ENCODE measurements around the gene ZNF554.
"Not testable (repeated sequence)": the region's sequence is repeated elsewhere in the genome, so short reads cannot be mapped to it uniquely, and the experiment has no call there.

The ZNF554 gene

DNA sequence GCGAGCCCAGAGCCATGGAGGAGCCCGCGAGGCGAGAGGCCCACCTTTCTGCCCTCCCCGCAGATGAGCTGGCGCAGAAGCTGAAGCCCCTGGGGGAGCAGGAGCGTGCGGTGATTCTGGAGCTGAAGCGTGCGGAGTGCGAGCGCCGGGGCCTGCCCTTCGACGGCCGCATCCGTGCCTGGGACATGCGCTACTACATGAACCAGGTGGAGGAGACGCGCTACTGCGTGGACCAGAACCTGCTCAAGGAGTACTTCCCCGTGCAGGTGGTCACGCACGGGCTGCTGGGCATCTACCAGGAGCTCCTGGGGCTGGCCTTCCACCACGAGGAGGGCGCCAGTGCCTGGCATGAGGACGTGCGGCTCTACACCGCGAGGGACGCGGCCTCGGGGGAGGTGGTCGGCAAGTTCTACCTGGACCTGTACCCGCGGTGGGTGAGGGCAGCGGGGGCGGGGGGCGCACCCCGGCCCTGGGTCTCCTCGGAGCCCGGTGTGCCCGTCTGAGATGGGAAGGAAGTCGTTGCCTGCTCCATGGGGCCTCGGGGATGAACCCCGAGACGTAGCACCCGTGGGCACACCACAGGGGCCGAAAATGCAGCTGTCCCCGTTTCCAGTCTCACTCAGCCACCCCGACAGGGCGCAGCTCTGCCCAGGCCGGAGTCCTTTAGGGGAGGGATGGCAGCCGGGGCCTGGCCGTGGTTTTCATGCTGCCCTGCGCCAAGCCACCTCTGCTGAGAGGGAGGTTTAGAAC is 12.1 kb upstream of the ZNF554 start:
- no peak for DNase-seq (ENCODE audit: low read depth, low spot score)

DNA sequence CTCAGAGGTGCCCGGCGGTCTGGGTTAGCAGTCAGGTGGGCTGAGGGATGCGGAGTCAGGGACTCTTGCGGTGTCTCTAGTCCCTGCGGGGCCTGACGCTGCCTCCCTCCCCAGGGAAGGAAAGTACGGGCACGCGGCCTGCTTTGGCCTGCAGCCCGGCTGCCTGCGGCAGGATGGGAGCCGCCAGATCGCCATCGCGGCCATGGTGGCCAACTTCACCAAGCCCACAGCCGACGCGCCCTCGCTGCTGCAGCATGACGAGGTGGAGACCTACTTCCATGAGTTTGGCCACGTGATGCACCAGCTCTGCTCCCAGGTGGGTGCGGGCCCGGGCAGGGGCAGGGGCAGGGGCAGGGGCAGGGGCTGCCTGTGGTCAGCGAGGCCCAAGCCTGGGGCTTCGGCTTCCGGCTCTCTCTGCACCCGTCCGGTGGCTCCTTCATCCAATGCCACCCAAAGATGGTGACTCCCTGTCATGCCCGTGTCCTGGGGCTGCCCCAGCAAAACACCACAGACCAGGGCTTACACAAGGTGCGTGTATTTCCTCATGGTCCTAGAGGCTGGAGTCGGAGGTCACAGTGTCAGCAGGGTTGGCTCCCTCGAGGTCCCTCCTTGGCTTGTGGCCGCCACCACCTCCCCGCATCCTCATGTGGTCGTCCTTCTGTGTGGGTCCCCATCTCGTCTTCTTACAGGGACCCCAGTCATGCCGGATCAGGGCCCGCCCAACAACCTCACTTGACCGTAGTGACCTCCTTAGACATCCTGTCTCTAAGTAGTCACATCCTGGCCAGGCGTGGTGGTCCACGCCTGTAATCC is 11.3 kb upstream of the ZNF554 start:
- DNase-seq (ENCODE audit: low read depth, low spot score): no peak

DNA sequence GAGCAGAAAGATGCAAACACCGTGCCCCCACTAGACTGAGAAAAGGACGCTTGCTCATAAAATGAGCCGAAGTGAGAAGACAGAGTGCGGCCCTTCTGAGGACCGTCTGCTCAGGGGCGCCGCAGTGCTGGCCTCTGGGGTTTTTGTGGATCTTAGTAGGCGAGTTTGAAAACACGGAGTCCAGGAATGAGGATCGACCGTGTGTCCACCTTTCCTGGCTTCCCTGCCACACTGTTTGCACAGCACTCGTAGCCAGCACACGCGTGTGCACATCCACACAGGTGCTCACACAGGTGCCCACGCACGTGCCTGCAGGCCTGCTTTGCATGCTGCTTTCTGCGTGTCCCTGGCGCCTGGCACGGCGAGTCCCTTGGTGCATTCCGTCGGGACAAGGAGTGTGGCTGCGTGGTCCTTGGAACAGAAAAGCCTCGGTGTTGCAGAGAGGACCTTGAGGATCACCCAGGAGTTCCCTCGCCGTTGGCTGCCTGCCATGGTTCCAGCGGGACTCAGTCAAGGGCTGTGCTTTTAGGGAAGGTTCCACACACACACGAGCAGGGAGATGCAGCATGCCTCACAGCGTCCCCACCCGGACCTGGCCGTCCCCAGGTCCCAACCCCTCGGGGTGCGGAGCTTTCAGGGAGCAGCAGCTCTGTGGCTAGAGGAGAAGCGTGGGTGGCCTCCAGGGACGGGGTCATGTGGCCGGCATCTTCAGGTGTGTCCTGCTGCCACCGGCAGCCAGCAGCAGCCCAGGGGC is 10.1 kb upstream of the ZNF554 start:
- no peak for DNase-seq (ENCODE audit: low read depth, low spot score)

DNA sequence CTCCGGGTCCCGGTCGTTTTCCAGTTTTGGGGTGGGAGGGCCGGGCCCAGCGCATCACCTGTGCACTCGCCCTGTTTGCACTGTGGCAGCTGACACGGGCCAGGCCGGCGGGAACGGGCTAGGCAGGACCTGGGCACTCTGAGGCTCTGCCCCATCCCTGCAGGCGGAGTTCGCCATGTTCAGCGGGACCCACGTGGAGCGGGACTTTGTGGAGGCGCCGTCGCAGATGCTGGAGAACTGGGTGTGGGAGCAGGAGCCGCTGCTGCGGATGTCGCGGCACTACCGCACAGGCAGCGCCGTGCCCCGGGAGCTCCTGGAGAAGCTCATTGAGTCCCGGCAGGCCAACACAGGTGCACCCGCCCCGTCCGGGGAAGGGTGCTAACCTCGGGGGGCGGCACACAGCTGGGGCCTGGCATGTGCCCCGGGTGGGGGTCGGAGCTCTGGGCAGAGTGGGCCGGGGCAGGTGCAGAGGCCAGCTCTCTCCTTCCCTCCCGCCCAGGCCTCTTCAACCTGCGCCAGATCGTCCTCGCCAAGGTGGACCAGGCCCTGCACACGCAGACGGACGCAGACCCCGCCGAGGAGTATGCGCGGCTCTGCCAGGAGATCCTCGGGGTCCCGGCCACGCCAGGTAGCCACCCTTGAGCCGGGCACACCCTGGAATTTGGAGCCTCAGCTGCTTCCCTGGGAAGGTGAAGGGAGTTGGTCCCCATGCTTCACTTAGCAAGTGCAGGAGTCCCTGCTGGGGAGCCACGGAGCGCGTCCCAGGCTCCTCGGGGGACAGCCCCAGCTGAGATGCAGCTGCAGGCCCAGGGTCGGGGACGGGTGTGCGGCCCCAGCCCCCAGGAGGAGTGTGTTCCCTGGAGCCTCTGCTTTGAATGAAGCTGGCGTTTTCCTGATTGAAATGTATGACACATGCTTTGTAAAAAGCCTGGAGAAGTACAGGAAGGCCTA is 9.3 kb upstream of the ZNF554 start:
- DNase-seq (ENCODE audit: low read depth, low spot score): no peak

DNA sequence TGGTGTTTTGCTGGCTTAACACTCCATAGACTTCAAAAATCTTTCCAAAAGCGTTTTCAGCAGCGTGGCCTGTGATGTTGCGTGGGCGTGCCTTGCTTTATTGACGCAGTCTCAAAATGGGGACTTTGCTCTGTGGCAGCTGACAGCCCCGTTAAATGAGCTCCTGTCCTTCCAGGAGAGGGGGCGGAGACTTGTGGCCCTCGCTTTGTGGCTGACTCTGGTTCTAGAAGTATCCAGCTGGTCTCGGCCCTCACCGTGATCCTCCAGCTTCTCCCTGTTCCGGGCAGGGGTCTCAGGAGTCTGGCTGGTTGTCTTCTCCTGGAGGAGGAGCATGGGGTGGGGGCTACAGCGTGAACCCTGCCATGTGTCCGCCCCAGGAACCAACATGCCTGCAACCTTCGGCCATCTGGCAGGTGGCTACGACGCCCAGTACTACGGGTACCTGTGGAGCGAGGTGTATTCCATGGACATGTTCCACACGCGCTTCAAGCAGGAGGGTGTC is 8.4 kb upstream of the ZNF554 start:
- DNase-seq (ENCODE audit: low read depth, low spot score): no peak

DNA sequence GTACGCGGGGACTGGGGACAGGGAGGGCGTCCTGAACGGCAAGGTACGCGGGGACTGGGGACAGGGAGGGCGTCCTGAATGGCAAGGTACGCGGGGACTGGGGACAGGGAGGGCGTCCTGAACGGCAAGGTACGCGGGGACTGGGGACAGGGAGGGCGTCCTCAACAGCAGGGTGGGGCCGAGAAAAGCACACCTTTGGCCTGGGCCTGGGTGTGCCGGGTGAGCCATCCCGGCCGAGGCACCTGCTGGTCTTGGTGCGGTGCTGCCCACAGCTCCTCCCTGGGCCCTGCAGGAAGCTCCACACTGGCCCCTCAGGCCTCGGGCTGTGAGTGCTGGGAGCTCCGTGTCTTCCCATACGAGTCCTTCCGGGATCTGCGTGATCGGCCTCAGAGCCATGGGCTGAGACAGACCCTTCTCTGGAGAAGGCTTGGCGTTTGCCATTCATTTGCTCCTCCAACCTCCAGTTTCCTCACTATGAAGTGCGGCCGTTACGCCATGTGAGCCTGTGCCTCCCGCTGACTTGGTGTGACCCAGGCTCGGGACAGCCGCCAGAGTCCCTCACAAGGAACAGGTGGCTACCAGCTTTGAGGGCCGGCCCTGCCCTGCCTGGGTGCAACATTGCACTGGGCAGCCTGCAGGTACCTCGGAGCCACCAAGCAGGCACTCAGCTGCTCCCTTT is 7.8 kb upstream of the ZNF554 start:
- DNase-seq (ENCODE audit: low read depth, low spot score): no peak

DNA sequence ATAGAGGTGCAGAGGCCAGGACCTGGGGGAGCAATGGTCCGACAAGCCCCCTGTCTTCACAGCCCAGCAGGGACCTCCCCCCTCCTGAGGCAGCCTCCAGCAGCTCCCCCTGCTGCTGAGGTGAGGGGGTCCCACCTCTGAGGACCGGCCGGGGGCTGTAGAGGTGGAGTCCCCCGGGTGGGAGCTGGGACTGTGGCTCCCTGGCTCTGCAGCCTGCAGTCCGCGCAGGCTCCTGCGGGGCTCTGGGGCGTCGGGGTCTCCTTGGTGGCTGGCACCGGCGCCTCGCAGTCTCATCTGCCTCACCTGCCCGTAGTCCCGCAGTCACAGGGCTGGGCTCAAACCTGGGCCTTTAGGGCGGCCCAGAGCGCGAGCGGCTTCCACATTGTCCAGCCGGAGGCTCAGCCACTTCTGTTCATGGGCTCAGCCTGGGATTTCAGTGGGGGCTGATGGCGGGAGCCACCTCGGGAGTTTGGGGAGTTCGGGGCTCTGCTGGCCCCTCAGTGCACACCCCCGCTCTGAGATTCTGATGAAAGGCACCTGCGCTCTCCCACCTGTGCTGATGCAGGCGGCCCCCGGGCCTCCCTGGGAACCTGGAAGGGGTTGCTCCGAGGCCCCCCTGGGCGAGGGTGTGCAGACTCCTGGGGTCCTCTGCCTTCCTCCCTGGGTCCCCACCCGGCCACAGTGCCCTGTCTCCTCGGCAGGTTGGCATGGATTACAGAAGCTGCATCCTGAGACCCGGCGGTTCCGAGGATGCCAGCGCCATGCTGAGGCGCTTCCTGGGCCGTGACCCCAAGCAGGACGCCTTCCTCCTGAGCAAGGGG is 7.0 kb upstream of the ZNF554 start:
- DNase-seq (ENCODE audit: low read depth, low spot score): no peak

DNA sequence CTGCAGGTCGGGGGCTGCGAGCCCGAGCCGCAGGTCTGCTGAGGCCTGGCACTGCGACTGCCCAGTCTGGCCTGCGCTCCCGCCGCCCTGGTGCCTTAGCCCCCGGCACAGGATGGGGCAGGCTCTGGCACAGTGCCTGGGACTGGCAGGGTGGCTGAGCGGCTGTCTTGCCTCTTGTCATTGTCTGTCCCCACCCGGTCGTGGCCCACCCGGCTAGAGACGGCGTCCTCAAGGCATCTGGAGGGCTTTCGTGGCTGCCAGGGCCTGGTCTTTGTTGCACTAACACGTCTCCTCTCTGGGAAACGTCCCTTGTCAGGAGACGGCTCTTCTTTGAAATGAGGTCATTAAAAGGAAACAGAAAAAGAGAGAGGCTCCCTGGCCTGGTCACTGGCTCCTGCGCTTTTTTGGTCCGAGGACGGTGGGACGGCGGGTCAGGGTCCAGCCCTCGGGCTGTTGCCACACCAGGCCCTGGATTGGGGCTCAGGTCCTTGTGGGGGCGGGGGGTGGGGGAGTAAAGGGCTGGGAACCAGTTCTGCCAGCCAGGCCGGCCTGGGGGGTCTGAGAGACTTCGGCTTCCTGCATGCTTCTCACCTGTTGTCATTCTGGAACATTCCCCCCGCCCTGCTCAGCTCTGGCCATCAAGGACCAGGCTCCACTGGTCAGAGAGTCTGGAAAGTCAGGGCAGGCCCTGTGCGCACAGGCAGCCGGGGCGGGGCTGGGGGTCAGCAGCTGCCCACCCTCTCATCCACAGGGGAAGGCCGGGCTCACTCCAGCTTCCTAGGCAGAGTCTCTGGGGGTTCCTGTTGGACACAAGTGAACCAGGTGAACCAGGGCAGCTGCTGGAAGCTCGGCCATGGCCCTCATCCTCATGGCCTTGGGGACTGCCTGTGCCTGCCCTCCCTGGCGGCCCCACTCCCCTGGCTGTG is 6.2 kb upstream of the ZNF554 start:
- DNase-seq (ENCODE audit: low read depth, low spot score): no peak

DNA sequence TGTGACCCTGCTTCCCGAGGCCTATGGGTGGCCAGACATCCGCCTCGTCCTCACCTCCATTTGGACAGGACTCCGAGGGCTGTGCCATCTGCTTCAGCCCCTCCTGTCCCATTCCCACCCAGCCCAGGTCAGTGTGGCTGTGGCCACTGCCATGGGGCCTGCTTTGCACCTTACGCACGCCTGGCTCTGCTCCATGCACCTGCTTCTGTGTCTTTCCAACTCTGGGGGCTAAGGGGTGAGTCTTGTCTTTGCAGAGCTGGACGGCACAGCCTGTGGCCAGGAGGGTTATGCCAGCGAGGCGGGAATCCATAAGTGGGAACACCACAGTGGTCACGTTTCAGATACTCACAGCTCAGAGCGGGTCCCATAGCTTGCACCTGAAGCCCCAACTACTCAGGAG is 5.2 kb upstream of the ZNF554 start:
- no peak for DNase-seq (ENCODE audit: low read depth, low spot score)

DNA sequence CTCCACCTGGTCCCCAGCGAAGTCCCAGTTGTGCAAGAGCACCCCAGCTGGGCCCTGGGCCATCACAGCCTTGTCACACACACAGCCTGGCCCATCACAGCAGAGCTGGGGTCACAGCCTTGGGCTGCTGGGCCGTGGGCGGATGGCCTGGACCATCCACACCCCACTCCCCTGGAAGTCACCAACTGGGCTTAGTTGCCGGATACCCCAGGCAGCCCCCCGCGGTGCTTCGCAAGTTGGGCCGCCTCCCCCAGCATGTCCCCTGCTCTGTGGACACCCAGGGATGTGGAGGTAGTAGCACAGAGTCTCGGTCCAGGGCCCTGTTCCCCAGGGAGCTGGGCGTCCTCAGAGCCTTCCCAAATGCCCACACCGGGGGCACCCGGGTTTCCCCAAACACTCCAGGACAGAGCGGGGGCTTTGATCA is 4.5 kb upstream of the ZNF554 start:
- DNase-seq (ENCODE audit: low read depth, low spot score): no peak

DNA sequence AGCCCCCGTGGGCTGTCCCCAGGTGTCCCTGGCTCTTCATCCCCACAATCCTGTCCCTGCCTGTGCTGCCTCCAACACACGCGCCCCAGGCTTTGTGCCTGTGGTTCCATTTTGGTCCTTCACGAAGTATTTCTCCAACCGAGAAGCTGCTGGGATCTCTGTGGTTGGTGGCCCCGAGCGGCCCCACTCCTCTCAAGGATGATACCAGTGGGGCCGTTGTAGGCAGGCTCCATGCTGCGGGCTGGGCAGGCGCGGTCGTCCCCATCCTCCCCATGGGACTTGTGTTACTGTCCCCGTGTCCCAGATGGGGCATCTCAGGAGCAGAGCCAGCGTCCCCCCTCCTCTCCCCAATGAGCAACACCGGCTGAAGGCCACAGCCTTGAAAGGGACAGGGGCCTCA is 3.7 kb upstream of the ZNF554 start:
- no peak for DNase-seq (ENCODE audit: low read depth, low spot score)

DNA sequence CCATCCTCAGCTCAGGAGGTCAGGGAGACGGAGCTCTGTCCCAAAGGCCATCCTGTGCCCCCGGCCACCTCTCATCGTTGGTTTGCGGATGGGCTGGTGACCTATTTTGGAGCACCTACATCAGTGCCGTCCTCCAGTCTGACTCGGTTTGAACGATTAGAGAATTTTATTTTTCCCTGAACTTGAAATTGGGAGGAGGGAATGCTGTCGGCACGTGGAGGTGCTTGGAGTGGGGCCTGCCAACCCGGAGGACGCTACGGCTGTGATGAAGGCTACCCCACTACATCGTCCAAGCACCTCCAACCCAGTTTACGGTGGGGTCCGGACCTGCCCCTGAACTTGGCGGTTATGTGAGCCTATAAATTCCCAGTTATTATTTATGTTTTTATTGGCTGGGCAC is 3.0 kb upstream of the ZNF554 start:
- DNase-seq (ENCODE audit: low read depth, low spot score): no peak

DNA sequence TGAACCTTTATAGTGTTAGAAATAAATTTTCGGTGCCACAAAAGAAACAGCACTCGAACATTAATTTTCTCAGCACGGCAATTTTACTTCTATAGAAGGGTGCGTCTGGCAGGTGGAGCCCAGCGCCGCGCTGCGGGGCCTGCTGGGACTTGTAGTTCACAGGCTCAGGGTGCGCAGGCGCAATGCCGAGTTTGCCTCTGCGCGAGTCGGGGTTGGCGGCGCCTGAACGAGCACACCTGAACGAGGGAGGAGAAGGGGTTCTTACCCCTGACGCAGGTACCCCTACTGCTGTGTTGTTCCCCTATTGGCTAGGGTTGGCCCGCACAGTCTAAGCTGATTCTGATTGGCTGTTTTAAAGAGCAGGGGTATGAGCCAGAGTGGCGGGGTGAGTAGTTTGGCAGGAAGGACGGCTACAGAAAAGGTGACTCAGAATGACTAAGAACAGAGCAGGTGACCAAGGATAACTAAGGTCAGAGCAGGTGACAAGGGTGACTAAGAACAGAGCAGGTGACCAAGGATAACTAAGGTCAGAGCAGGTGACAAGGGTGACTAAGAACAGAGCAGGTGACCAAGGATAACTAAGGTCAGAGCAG is 2.3 kb upstream of the ZNF554 start:
- DNase-seq (ENCODE audit: low read depth, low spot score): not testable (repeated sequence)

DNA sequence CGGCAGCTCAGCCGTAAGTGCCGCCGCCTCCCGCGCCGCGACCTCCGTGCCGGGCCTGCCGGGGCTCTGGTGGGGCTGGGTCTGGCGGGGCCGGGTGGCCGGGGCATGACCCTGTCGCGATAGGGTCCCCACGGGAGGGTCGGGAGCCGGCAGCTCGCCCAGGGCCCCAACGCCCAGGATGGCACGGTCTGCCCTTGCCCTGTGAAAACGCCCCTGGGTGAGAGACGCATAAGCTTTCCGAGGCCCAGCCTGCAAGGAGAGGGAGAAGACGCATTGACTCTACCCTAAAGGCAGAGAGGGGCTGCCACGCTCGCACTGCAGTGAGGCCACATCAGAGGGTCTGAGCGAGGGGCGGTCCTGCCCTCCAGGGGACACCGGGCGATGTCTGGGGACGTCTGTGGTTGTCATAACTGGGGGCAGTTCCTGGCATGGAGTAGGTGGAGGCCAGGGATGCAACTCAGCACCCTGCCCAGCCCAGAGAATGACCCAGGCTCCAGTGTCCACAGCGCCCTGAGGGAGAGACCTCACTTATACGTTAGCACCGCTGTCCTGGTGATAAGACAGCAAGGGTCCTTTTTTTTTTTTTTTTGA is 539 bp downstream of the ZNF554 start:
- no peak for DNase-seq (ENCODE audit: low read depth, low spot score)

DNA sequence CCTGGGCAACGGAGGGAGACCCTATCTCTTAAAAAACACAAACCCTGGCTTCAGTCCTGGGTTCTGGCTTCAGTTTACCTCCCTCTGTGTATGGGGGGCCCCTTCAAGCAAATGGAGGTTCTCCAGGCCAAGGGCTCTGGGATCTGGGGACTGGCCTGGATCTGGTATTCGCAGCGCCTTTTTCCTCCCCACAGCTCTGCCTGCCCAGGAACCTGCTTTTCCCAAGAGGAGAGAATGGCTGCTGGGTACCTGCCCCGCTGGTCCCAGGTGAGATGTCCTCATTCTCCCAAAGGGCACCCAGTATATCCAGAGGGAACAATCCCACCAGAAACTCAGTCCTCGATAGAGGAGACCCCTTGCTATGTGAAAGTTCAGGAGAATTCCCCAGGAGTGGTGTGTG is 3.2 kb downstream of the ZNF554 start:
- no peak for DNase-seq (ENCODE audit: low read depth, low spot score)

DNA sequence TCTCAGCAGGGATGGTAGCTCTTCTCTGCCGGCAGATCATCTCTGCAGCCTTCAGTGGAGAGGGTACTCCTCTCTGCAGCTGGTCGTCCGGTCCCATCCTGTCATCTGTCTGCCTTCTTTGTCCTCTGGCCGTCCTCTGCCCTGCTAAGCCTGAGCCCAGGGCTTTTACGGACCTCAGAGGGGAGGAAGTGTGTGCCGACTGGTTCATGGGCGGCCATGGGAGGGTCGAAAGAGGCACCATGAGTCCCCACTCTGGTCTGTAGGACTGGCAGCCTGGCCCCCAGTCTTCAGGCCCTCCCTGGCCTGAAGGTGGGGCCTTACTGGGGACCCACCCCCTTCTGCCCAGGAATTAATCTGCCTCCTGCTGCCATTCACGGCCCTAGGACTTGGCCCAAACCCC is 4.0 kb downstream of the ZNF554 start:
- DNase-seq (ENCODE audit: low read depth, low spot score): no peak

DNA sequence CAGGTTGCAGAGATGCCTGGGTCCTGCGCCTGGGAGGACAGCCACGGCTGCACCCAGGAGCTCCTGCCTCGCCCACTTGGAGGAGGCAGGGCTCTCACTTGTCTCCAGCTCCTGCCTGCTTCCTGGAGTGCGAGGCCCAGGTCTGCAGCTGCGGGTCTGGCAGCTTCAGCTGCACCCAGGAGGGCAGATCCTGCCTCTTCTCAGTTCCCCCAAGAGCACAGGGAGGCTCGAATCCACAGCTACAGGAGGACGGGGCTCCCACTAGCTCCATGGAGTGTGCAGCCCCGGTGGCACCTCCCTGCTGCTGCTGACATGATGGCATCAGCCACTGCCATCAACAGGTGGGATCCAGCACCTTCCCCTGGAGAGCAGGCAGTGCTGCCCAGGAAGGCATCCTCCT is 4.5 kb downstream of the ZNF554 start:
- DNase-seq (ENCODE audit: low read depth, low spot score): no peak

DNA sequence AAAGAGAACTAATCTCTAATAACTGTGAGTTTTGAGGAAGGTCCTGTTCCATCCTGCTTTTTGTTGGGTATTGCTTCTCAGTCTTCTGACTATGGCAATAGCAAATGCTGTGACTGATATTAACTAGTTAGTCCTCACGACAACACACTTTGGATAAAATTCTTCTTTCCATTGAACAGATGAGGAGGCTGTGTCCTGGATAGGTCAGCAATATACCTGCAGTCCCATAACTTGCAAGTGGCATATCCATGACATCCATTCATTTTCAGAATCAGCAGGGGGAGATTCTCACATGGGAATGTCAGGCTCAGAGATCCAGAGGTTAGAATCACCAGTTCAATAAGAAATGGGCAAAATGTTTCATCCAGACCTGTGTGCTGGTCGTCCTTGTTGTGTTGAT is 7.4 kb downstream of the ZNF554 start:
- no peak for DNase-seq (ENCODE audit: low read depth, low spot score)
